Fibroblast of mammary gland (primary cell): ENCODE results near the gene RABGGTA.

ENCODE experiments used
- DNase-seq: peaks from one replicate; pipeline ENCODE4 v3.0.0-alpha.2; 2010; ENCODE audit warnings: low read depth
- H3K4me3 ChIP-seq: 2 replicates; pipeline ENCODE4 v1.5.1; 2011; ENCODE audit warnings: low read depth, mild to moderate bottlenecking, low read length, moderate library complexity; ENCODE audit not compliant: control insufficient read depth
- TF ChIP-seq, protein P1 (sequence below): conservative IDR thresholded peaks from 2 replicates; pipeline ENCODE4 v1.5.1; 2011; ENCODE audit warnings: low read depth, low read length, inconsistent platforms; ENCODE audit not compliant: control insufficient read depth, insufficient read depth

The RABGGTA gene

DNA sequence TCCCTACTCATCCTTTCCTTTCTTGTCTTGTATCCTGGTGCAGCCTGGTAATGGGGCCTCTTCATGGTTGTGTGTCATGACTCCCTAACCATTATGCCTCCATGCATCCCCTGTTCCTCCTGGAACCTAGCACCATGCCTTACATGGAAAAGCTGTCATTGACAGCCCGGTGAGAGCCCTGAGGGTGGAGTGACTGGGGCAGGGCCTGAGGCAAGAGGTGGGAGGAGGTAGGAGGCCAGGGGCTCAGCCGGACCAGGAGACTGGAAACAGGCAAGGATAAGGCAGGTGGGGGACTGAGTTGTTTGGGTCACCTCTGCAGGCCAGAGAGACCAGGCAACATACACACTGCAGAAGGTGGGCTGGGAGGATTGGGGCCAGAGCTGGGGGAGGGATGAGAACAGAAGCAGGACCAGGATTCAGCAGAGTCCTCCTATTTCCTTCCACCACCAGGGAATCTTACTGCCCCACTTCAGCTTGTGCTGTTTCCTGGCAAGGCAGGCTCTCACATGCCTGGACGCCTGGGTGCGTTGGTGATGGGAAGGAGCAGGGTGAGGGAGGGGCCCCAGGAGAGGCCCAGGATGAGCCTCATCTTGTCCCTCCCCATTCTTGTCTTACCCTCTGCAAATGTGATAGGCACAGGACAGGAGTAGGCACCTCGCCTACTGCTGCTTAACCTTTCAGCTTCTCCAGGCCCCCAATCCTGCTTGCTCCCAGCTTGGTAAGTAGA lies 38.3 kb upstream of the RABGGTA start, which contains the start of gene LTB4R2:
Gene LTB4R2, plus strand, starts transcription at position 603 of the 727 bp plus-strand sequence. CDS start 525 bp downstream, outside the sequence.
- H3K4me3 ChIP-seq: peak within 1 kb of the TSS; percentile 15
- no peak for DNase-seq

DNA sequence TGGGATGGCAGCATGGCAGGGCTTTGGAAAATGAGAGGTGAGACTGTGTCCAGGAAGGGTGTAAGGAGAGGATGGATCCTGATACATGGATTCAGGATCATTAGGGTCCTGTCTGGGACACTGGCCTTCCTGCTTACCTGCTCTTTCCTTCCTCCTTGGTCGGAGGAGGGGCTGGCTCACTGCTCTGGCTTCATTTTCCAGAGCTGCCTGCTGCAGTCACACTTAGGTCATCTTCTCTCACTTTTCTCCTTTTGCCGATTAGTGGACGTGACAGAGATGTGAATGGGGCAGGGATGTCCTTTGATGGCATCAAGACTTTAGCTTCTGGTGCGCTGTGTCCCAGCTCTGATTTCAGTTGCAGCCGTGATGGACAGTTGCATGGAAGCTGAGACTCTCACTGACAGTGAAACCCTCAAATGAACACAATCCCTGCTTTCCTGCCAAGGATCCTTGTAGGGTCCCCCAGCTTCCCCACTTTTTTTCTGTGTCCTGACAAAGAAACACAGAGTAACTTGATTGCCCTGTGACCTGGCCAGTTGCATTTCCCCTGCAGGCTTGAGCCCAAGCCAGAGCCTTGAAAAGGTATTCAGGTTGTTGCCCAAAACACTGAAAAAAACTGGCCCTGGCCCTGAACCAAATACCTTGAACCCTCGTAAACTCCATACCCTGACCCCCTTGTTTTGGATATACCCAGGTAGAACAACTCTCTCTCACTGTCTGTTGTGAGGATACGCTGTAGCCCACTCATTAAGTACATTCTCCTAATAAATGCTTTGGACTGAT lies 37.1 kb upstream of the RABGGTA start:
- no peak for DNase-seq
- no peak overlapping the region for H3K4me3 ChIP-seq
- TF ChIP-seq, protein P1, sequence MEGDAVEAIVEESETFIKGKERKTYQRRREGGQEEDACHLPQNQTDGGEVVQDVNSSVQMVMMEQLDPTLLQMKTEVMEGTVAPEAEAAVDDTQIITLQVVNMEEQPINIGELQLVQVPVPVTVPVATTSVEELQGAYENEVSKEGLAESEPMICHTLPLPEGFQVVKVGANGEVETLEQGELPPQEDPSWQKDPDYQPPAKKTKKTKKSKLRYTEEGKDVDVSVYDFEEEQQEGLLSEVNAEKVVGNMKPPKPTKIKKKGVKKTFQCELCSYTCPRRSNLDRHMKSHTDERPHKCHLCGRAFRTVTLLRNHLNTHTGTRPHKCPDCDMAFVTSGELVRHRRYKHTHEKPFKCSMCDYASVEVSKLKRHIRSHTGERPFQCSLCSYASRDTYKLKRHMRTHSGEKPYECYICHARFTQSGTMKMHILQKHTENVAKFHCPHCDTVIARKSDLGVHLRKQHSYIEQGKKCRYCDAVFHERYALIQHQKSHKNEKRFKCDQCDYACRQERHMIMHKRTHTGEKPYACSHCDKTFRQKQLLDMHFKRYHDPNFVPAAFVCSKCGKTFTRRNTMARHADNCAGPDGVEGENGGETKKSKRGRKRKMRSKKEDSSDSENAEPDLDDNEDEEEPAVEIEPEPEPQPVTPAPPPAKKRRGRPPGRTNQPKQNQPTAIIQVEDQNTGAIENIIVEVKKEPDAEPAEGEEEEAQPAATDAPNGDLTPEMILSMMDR: no peak

More for the DNA sequence above, 38.3 kb upstream of the RABGGTA start, which contains the start of gene LTB4R2:
- TF ChIP-seq, protein P1: no peak

DNA sequence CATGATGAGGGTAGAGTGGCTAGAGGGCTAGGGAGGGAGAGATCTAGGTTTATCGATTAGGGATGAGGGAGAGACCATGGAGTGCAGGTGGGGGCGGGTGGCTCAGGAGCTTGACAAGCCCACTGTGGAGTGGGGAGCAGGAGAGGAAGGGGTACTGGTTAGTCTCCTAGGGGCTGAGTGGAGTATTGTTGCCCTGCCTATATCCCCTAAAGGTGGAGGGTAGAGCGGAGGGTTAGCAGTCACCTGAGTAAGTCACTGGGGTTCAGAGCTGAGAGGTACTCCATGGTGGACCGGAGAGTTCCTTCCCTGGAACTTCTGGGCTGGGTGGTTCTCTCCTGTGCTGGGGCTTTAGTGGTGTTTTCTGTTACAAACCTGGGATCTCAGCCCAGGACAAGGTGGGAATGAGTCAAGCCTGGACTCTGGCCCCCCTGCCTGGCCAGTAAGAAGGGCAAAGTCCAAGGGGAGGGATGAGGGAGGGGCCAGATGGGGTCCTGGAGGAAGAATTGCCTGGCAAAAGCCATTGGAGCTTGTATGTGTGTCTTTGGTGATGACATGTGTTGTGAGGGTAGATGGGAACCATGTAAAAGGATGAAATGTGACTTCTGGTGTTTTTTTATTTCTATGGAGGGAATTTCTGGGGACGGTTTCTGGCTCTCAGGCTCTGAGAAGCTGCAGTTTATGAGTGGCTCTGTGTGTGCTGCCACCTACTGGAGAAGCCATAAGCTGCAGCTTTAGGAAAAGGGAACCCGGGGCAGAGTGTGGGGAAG lies 36.4 kb upstream of the RABGGTA start, which contains the start of gene CIDEB:
Gene CIDEB, minus strand, starts transcription at position 403 of the 767 bp plus-strand sequence. Its CDS starts 119 bp downstream, at position 284.
- DNase-seq: peak; percentile 60
- TF ChIP-seq, protein P1: peak; percentile 96

DNA sequence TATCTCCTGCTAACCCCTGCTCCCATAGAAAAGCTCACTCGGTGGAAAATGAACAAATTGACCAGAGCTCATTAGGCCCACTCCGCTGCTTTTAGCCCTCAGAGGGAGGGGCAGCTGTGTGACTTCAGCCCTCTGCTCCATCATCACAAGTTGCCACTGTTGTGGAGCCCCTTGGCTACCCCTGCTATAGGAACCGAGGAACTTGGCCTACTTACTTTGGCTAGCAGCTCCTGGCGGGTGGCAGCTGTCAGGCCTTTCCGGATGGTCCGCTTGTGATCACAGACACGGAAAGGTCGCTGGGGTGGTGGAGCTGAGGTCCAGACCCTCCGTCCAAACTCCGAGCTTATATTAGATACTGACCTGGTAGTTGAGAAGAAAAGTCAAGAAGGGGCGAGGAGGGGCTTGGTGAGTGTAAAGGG lies 35.8 kb upstream of the RABGGTA start:
- H3K4me3 ChIP-seq: no peak overlapping the region
- TF ChIP-seq, protein P1: no peak
- no peak for DNase-seq

More for the DNA sequence above, 36.4 kb upstream of the RABGGTA start, which contains the start of gene CIDEB:
- H3K4me3 ChIP-seq: no peak within 1 kb of the TSS

DNA sequence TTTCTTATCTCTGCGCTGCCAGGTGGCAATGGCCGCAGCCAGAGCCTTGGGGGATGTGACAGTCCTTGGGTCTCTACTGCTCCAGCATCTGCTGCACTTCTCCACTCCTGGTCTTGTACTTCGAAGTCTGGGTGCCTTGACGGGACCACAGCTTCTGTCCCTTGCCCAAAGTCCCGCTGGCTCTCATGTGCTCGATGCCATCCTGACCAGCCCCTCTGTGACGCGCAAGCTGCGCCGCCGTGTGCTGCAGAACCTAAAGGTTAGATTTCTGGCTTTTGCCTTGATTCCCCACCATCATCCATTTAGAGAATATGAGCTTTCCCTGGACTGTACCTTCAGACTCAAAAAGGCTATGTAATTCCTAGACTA lies 32.6 kb upstream of the RABGGTA start:
- DNase-seq: no peak
- TF ChIP-seq, protein P1: no peak

DNA sequence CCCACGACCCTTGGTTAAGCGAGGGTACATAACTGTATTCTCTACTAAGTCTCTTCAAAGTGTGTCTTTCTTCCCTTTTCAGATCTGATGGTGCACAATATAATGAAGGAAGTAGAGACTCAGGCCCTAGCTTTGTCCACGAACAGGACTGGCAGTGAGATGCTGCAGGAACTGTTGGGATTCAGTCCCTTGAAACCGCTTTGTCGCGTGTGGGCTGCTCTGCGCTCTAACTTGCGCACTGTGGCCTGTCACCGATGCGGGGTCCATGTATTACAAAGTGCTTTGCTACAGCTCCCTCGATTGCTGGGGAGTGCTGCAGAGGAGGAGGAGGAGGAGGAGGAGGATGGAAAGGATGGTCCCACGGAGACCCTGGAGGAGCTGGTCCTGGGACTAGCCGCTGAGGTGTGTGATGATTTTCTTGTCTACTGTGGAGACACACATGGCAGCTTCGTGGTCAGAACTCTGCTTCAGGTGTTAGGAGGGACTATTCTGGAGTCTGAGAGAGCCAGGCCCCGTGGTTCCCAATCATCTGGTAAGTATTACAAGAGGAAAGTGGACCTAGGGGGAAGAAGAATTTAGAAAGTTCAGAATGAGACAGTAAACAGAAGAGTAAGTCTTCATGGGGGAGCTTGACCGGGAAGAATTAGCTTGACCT lies 29.1 kb upstream of the RABGGTA start:
- TF ChIP-seq, protein P1: no peak
- DNase-seq: no peak
- peak overlapping the region; percentile 97 for H3K4me3 ChIP-seq

More for the DNA sequence above, 32.6 kb upstream of the RABGGTA start:
- no peak overlapping the region for H3K4me3 ChIP-seq
